Measurements from ENCODE around the gene HPCAL1.

DNA sequence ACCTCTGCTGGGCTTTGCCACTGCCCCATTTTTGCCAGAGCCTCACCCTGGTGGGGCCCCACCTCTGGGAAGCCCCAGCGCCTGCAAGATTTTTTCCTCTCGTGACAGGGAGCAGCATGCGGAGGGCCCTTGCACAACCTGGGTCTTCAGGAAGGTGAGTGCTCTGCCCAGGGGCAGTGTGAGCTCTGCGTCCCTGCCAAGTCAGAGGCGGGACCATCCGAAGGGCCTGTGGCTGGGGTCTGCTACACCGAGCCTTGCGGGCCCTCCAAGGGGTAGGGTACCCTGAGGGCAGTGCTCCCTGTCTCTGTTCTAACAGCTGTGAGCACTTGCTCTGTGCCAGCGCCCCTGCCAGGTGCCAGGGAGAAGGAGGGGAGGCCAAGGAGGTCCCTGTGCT lies 151.2 kb downstream of the HPCAL1 start:
- TF ChIP-seq, protein P1, sequence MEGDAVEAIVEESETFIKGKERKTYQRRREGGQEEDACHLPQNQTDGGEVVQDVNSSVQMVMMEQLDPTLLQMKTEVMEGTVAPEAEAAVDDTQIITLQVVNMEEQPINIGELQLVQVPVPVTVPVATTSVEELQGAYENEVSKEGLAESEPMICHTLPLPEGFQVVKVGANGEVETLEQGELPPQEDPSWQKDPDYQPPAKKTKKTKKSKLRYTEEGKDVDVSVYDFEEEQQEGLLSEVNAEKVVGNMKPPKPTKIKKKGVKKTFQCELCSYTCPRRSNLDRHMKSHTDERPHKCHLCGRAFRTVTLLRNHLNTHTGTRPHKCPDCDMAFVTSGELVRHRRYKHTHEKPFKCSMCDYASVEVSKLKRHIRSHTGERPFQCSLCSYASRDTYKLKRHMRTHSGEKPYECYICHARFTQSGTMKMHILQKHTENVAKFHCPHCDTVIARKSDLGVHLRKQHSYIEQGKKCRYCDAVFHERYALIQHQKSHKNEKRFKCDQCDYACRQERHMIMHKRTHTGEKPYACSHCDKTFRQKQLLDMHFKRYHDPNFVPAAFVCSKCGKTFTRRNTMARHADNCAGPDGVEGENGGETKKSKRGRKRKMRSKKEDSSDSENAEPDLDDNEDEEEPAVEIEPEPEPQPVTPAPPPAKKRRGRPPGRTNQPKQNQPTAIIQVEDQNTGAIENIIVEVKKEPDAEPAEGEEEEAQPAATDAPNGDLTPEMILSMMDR (IDR thresholded peaks at IDR 0.05; ENCODE audit: extremely low read depth in 1 of 2, insufficient read depth in 1 of 2, low read depth in 1 of 2, low read length in 2 of 2): no peak
- TF ChIP-seq POLR2AphosphoS5 (IDR thresholded peaks at IDR 0.05; ENCODE audit: insufficient read depth, low read depth, low read length): no peak
- no peak for TF ChIP-seq EZH2 (IDR thresholded peaks at IDR 0.05; ENCODE audit: borderline replicate concordance, low read depth, low read length, severe bottlenecking)
- no peak for TF ChIP-seq POLR2A (IDR thresholded peaks at IDR 0.05; ENCODE audit: low read depth, low read length)

Measured in endothelial cell of umbilical vein (primary cell).